22Rv1 (cell line): ENCODE measurements around the gene TRIM33.

Experiments
- ZFX ChIP-seq: fragments of 450-650 bp; IDR thresholded peaks from 2 replicates; pipeline ENCODE4 v1.6.1; 2017; ENCODE audit warnings: antibody characterized with exemption, borderline replicate concordance
- TF ChIP-seq, protein P1 (sequence below): fragments of 450-650 bp; IDR thresholded peaks from 2 replicates; pipeline ENCODE4 v1.5.1; 2017; ENCODE audit warnings: mild to moderate bottlenecking

- TF ChIP-seq, protein P1, sequence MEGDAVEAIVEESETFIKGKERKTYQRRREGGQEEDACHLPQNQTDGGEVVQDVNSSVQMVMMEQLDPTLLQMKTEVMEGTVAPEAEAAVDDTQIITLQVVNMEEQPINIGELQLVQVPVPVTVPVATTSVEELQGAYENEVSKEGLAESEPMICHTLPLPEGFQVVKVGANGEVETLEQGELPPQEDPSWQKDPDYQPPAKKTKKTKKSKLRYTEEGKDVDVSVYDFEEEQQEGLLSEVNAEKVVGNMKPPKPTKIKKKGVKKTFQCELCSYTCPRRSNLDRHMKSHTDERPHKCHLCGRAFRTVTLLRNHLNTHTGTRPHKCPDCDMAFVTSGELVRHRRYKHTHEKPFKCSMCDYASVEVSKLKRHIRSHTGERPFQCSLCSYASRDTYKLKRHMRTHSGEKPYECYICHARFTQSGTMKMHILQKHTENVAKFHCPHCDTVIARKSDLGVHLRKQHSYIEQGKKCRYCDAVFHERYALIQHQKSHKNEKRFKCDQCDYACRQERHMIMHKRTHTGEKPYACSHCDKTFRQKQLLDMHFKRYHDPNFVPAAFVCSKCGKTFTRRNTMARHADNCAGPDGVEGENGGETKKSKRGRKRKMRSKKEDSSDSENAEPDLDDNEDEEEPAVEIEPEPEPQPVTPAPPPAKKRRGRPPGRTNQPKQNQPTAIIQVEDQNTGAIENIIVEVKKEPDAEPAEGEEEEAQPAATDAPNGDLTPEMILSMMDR: no peak
- TF ChIP-seq ZFX: no peak
Measured at GRCh38 chr1:114559356-114559755, 48.4 kb upstream of the TRIM33 start.
